Astrocyte of the hippocampus (primary cell): ENCODE measurements around the gene ZNF26.
"Not testable (repeated sequence)": the region's sequence is repeated elsewhere in the genome, so short reads cannot be mapped to it uniquely, and the experiment has no call there.

Source experiments
- DNase-seq: peaks from one replicate; pipeline ENCODE4 v3.0.0; 2011; ENCODE audit warnings: low read depth, low spot score

The ZNF26 gene

GRCh38 chr12:132986001-132986884 lies at the start of gene ZNF26:
Gene ZNF26, plus strand, starts transcription at chr12:132986367. Its CDS starts 474 bp downstream, at chr12:132986841.
- peak; percentile 98 for DNase-seq

DNA sequence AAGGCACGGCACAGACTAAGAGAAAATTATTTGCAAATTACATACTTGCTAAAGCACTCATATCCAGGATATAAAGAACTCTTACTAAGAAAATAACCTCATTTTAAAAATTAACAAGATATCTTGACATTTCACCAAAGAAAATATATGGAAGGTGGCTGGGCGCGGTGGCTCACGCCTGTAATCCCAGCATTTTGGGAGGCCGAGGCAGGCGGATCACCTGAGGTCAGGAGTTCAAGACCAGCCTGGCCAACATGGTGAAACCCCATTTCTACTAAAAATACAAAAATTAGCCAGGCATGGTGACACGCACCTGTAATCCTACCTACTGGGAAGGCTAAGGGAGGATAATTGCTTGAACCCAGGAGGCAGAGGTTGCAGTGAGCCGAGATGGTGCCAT lies 49.2 kb upstream of the ZNF26 start:
- DNase-seq = not testable (repeated sequence)

GRCh38 chr12:132937476-132937875 lies 48.7 kb upstream of the ZNF26 start:
- DNase-seq = no peak

- DNase-seq = not testable (repeated sequence)
Measured at GRCh38 chr12:132938807-132939206, 47.4 kb upstream of the ZNF26 start.

DNA sequence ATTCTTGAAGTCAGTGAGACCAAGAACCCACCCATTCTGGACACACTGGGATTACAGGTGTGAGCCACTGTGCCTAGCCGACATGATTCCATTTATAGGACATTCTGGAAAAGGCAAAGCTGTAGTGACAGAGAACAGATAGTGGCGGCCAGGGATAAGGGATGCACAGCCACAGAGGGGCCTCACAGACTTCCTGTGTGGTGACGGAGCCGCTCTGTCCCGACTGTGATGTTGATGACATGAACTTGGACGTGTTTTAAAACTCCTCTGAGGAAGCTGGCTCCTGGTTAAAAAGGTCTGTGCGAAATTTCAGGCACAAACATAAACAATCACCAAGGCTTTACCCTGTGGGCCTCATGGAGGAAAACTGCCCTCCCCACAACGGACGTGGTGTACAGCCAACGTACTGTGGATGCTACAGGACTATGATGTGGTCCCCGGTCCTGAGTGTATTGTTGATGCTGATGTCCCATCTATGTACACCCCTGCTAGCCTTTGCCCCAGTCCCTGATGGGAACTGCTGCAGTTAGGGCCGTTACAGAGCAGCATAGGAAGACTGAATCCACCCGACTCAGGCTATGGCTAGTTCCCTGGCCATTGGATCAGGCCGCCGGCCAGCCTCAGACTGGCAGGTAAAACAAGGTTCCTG lies 46.0 kb upstream of the ZNF26 start:
- no peak for DNase-seq

GRCh38 chr12:132941336-132941954 lies 44.7 kb upstream of the ZNF26 start:
- DNase-seq = no peak

- no peak for DNase-seq
Measured at GRCh38 chr12:132942611-132943010, 43.6 kb upstream of the ZNF26 start.

DNA sequence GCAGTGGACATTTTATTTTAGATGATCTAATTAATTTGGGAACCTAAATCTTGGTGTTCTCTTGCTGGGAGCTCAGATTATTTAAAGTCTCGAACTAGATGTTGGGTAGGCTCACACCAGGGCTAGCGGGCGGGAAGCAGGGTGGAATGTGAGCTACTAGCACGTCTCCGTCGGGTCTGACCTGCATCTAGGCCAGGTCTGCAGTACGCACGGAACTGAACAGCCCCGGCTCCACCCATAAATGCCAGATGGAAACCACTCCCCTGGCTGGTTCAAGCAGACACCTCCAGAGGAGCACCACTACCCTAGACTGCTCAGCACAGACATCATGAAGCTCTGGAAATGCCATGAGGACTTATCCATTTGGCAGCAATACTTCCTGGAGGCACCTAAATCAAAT lies 40.4 kb upstream of the ZNF26 start:
- DNase-seq = no peak

DNA sequence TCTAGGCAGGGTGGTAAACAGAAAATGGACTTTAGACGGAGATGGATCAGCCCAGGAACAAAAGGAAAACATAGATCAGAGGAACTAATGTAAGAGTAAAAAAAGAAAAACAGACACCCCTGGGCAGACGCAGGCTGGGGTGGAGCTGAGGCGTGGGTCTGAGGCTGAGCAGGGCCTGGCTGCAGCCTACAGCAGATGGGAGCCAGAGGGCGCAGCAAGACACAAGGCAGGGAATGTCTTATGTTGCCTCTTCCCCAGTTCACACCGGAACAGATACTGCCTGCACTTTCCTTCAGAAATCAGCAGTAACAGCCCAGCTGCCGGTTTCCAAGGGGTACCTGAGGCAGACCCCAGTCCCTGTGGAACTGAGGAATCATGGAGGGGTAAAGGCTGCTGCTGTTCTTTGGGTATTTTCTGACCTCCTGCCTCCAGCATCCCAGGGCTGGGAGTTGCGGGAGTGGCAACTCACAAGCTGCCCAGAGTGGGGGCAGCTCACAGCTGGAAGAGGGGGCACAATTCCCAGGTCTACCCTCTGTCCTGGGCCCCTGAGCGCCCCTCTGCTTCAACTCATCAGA lies 39.8 kb upstream of the ZNF26 start:
- DNase-seq = no peak

DNA sequence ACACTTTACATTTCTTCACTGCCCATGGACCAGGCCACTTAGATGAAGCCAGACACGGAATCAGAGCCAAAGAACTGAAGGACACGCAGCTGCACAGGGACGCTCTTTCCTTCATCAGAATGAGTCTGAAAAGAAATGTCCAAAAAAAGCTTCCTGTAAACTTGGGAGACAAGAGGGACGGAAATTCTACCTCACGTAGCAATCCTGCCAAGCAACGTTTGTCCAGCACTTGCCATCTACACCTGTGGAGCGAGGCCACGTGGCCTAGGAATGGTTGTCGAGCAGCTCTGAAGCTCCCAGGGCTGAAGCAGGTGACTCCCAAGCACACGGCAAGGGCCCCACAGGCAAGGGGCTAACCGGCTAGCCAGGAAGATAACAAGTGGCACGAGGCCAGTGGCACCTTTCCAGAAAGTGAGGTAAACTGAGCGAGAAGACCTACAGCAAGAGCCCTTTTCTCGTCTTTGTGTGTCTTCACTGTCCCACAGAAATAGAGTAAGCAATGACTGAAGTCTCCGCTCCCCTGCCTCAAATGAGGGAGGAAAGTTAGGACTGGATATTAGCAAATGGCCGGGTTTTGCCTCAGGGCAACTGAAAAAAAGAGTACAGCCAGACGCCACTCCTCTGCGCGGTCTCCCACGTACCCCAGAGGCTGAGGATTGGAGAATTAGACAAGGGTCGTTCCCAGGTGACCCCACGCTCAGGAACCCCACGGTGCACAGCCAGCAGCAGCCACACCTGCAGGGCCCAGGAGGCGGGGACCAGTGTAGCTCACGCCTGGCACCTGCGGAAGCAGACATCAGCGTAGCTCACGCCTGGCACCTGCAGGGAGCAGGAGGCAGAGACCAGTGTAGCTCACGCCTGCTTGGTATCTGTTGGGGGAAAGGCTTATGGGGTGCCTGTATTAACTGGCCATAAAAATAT lies 37.8 kb upstream of the ZNF26 start:
- no peak for DNase-seq

DNA sequence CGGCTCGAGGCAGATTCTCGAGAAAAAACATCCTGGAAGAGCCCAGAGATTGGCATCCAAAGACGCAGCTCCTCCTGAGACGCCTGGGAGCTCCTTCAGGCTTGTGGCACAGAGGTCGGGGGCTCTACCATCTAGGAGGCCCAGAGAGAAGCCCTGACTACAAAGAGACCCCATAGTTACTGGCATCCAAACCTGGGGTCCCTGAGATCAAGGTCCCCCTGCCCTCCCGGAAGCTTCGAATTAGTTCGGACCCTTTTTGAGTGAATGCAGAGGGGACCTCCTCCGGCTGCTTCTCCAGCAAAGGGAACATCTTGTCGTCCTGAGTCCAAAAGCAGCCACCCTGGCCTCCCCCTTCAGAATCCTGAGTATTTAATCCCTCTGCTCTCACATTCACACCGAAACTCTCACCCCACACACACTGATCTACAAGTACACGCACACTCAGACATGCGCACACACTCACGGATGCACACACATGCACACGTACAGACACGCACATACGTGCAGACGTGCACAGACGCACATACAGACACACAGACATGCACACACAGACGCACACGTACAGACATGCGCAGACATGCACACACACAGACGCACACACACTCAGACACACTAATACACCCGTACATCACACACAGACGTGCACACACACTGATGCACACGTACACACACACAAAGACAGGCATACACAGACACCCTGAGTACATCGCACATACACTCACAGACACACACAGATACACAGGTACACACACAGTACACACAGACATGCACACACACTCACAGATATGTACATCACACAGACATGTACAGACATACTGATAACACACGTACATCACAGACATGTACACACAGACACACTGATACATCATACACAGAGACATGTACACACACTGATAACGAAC lies 36.0 kb upstream of the ZNF26 start:
- DNase-seq = no peak

- DNase-seq = no peak
Measured at GRCh38 chr12:132950844-132951535, 35.2 kb upstream of the ZNF26 start.

GRCh38 chr12:132951649-132952048 lies 34.5 kb upstream of the ZNF26 start:
- no peak for DNase-seq

GRCh38 chr12:132952371-132953162 lies 33.6 kb upstream of the ZNF26 start:
- no peak for DNase-seq

DNA sequence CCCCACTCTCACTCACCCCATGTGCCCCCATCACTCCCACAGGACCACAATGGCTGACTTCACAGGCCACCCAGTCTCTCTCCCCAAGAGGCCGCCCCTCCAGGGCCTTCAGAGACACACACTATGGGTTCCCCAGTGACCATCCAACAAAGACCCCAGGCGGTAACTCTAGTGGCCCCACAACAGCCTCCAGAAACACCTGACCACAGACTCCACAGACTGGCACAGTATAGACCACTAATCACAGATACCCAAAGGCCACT lies 33.1 kb upstream of the ZNF26 start:
- DNase-seq = no peak

DNA sequence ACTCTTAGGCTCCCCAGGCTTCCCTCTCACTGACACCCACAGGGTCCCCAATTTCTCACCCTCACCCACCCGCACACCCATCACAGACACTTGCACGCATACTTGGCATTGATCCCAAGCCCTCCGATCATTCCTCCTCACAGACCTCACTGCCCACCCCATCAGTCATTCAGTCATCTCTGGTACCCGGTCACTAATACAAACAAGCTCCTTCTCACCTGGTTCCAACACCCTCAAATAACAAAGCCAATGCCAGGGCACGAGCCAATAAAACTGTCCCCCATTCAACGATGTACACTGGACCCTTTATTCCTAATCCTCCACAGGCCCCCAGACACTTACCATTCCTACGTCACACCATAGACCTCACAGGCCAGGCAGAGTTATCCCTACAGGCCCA lies 32.4 kb upstream of the ZNF26 start:
- DNase-seq = no peak

DNA sequence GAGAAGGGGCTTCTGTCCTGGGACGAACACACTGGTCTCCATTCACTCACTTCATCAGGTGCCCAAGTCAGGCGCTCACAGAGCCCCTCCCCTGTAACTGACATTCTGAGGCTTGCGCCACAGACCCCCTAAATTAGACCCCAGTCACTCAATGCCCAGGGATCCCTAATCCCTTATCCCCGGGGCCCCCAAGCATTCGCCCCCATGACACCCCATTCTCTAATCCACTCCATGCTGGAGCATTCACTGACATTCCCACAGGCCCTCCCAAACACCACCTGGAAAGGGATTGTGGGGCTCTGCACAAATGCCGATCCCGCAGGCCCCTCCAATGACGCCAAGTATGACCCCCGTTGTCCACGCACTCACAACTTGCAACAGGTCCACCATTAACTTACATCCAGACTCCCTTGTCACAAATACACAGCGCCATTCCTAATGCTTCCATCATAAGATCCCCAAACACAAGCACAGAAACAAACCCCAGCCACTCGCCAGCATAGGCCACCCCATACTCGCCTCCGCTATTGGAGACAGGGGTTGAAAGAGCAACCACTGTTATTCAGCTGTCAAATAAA lies 31.6 kb upstream of the ZNF26 start:
- DNase-seq = no peak
